ENCODE data around the gene ZNF771. TPM values are rescaled to one million over a fixed set of nuclear protein-coding genes. Genes with fewer than 3 reads are reported as not detected.
A peak's percentile ranks its signal among the peaks of the same experiment; 100 is the strongest.

The ZNF771 gene
- polyA plus RNA-seq, 2 of the 4 experiments (the other 2 are of a cell fraction) = 5.7 to 7.2 TPM

GRCh38 chr16:30438835-30439234 is 31.4 kb downstream of the ZNF771 start (continued):
- TF ChIP-seq, protein P1, sequence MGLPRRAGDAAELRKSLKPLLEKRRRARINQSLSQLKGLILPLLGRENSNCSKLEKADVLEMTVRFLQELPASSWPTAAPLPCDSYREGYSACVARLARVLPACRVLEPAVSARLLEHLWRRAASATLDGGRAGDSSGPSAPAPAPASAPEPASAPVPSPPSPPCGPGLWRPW (IDR thresholded peaks at IDR 0.05) = no peak
- TF ChIP-seq, protein P2, sequence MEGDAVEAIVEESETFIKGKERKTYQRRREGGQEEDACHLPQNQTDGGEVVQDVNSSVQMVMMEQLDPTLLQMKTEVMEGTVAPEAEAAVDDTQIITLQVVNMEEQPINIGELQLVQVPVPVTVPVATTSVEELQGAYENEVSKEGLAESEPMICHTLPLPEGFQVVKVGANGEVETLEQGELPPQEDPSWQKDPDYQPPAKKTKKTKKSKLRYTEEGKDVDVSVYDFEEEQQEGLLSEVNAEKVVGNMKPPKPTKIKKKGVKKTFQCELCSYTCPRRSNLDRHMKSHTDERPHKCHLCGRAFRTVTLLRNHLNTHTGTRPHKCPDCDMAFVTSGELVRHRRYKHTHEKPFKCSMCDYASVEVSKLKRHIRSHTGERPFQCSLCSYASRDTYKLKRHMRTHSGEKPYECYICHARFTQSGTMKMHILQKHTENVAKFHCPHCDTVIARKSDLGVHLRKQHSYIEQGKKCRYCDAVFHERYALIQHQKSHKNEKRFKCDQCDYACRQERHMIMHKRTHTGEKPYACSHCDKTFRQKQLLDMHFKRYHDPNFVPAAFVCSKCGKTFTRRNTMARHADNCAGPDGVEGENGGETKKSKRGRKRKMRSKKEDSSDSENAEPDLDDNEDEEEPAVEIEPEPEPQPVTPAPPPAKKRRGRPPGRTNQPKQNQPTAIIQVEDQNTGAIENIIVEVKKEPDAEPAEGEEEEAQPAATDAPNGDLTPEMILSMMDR (IDR thresholded peaks at IDR 0.05) = no peak
- TF ChIP-seq MAZ (IDR thresholded peaks at IDR 0.05; ENCODE audit: borderline replicate concordance, low read depth, low read length) = no peak

DNA sequence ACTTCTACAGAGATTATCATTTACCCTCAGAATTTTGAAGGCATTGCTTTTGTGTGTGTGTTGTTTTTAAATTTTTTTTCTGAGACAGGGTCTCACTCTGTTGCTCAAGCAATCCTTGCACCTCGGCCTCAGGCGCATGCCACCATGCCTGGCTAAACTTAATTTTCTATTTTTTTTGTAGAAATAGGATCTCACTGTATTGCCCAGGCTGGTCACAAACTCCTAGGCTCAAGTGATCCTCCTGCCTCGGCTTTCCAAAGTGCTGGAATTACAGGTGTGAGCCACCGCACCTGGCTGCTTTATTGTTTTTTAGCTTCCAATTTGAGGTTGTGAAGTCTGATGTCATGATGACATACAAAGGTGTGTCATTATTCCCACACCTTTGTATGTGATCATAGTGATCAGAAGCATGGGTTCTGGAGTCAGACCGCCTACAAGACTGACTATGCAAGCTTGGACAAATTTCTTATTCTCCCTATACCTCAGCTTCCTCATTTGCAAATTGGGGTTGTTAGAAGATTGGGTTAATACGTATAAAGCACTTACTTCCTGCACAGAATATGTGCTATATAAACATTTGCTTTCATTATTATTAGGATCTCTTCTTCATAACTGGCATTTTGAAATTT is 32.4 kb downstream of the ZNF771 start:
- no peak for FAIRE-seq

GRCh38 chr16:30443631-30444030 is 36.2 kb downstream of the ZNF771 start:
- POLR2A ChIA-PET = interaction anchor here (1.2 to 1.9 kb wide), 2 partner anchors 14 to 26 kb away, joined by 3 to 9 read pairs; partner anchors contain the start of gene DCTPP1
- WGBS (ENCODE audit: missing lambda C conversion rate) = 89% methylated on average over 2 of the region's 2 CpGs
- Histone ChIP-seq H3K9me3 (no peaks in the 10 kb centered on the region), H3K4me1 (peaks cover 19% of the 10 kb centered on the region), H3K27ac (no peak overlapping the region), H3K4me3 (no peak overlapping the region), H3K4me2 (peak overlapping the region; percentile 83)
- CTCF ChIA-PET = interaction anchor here (1.3 to 6.7 kb wide), 2 partner anchors 13 to 171 kb away, joined by 3 to 36 read pairs; partner anchors contain the start of gene DCTPP1
- FAIRE-seq = no peak
- TF ChIP-seq GATA3 (IDR thresholded peaks at IDR 0.05; ENCODE audit: borderline replicate concordance) = no peak
- no peak for DNase-seq (ENCODE audit: low read depth in 1 of 2, low spot score in 1 of 2)
- no peak for ATAC-seq

More for the DNA sequence above, 32.4 kb downstream of the ZNF771 start:
- Histone ChIP-seq H3K4me1 (peaks cover 20% of the 10 kb centered on the region; the same call in 2 of the 3 replicates), H3K4me3 (no peak overlapping the region), H3K27ac (no peak overlapping the region), H3K9me3 (no peaks in the 10 kb centered on the region), H3K4me2 (no peak overlapping the region)
- POLR2A ChIA-PET = no interaction called here
- WGBS (ENCODE audit: missing lambda C conversion rate) = 85% methylated on average over 6 of the region's 6 CpGs
- TF ChIP-seq SREBF2 (IDR thresholded peaks at IDR 0.05) = no peak
- TF ChIP-seq KDM5A (IDR thresholded peaks at IDR 0.05) = no peak
- no peak for TF ChIP-seq TP53 (CRISPR knock-in tag; IDR thresholded peaks at IDR 0.05)
- no peak for TF ChIP-seq SMC3 (IDR thresholded peaks at IDR 0.05)
- TF ChIP-seq EP300 (IDR thresholded peaks at IDR 0.05) = no peak
- no peak for TF ChIP-seq ATOH8 (CRISPR knock-in tag; IDR thresholded peaks at IDR 0.05; ENCODE audit: low read depth)
- no peak for TF ChIP-seq NFE2L2 (conservative IDR thresholded peaks at IDR 0.05; ENCODE audit: low read length)
- TF ChIP-seq ESRRA (IDR thresholded peaks at IDR 0.05; ENCODE audit: borderline replicate concordance, low read length) = no peak
- TF ChIP-seq, protein P1 (IDR thresholded peaks at IDR 0.05) = no peak
- TF ChIP-seq CHD2 (IDR thresholded peaks at IDR 0.05; ENCODE audit: low read length, partially characterized antibody) = no peak
- no peak for TF ChIP-seq POLR2A (IDR thresholded peaks at IDR 0.05; ENCODE audit: low read length)
- CTCF ChIA-PET = interaction anchor here (1.1 to 5.2 kb wide), 2 partner anchors 9 to 189 kb away, joined by 3 to 38 read pairs; partner anchors contain the start of gene DCTPP1
- DNase-seq (ENCODE audit: low read depth in 1 of 2, low spot score in 1 of 2) (no peak), ATAC-seq (no peak)

- Histone ChIP-seq H3K27ac (peak overlapping the region; percentile 91 to 99), H3K4me2 (peak overlapping the region; percentile 83), H3K4me1 (peaks cover 19% of the 10 kb centered on the region), H3K9me3 (no peaks in the 10 kb centered on the region), H3K4me3 (peak overlapping the region; percentile 84)
- DNase-seq (ENCODE audit: low read depth in 1 of 2, low spot score in 1 of 2) = no peak
- no peak for FAIRE-seq
- WGBS (ENCODE audit: missing lambda C conversion rate) = 92% methylated on average over 29 of the region's 29 CpGs
- no peak for ATAC-seq
- ChIA-PET POLR2A (interaction anchor here (0.6 to 2.5 kb wide), 7 partner anchors 12 to 166 kb away, joined by 3 to 11 read pairs (median 5); partner anchors contain the start of genes DCTPP1 and ZNF689), CTCF (interaction anchor here (1.1 to 6.7 kb wide), 8 partner anchors 14 to 352 kb away, joined by 3 to 36 read pairs (median 3); partner anchors contain the start of gene DCTPP1)
- no peak for TF ChIP-seq ZSCAN20 (CRISPR knock-in tag; IDR thresholded peaks at IDR 0.05)
- no peak for TF ChIP-seq RAD21 (conservative IDR thresholded peaks at IDR 0.05 in 1 of 2, IDR thresholded peaks at IDR 0.05 in 1 of 2)
- no peak for TF ChIP-seq RFX5 (IDR thresholded peaks at IDR 0.05)
- no peak for TF ChIP-seq GATA3 (IDR thresholded peaks at IDR 0.05; ENCODE audit: borderline replicate concordance)
- TF ChIP-seq JUN (IDR thresholded peaks at IDR 0.05) = no peak
- no peak for TF ChIP-seq MYC (IDR thresholded peaks at IDR 0.05; ENCODE audit: borderline replicate concordance, low read length)
- TF ChIP-seq RARB (CRISPR knock-in tag; IDR thresholded peaks at IDR 0.05) = no peak
- TF ChIP-seq NPAS2 (CRISPR knock-in tag; IDR thresholded peaks at IDR 0.05; ENCODE audit: borderline replicate concordance) = no peak
- no peak for TF ChIP-seq JUNB (IDR thresholded peaks at IDR 0.05)
- TF ChIP-seq ZNF302 (CRISPR knock-in tag; IDR thresholded peaks at IDR 0.05) = no peak
- no peak for TF ChIP-seq POLR2AphosphoS2 (conservative IDR thresholded peaks at IDR 0.05; ENCODE audit: low read length)
- TF ChIP-seq HOXA7 (CRISPR knock-in tag; IDR thresholded peaks at IDR 0.05) = no peak
- no peak for TF ChIP-seq CHD4 (IDR thresholded peaks at IDR 0.05; ENCODE audit: borderline replicate concordance)
- TF ChIP-seq SREBF2 (IDR thresholded peaks at IDR 0.05) = no peak
Observed at GRCh38 chr16:30444231-30445148, 37.1 kb downstream of the ZNF771 start.
